Mesendoderm (in vitro differentiated cells): Measurements from ENCODE around the gene RREB1.

Source experiments
- DNase-seq: peaks from one replicate; pipeline ENCODE4 v3.0.0; 2013
- H2AK5ac ChIP-seq: 2 replicates; pipeline ENCODE4 v1.6.1; 2013; ENCODE audit warnings: low read length, inconsistent platforms
- H2BK120ac ChIP-seq: 2 replicates; pipeline ENCODE4 v1.6.1; 2013; ENCODE audit warnings: low read depth, mild to moderate bottlenecking, low read length, moderate library complexity, mixed read lengths
- H2BK15ac ChIP-seq: replicated peaks from 2 replicates; pipeline ENCODE4 v1.6.1; 2013; ENCODE audit warnings: low read depth, mild to moderate bottlenecking, moderate library complexity
- H2BK5ac ChIP-seq: 2 replicates; pipeline ENCODE4 v1.6.1; 2013; ENCODE audit warnings: low read length, inconsistent platforms
- H3K18ac ChIP-seq: 2 replicates; pipeline ENCODE4 v1.6.1; 2013; ENCODE audit warnings: mild to moderate bottlenecking, low read length, mixed read lengths
- H3K23ac ChIP-seq: one replicate; pipeline ENCODE4 v1.6.1; 2013; ENCODE audit warnings: low read length
- H3K27ac ChIP-seq: 2 replicates; pipeline ENCODE4 v1.5.1; 2013; ENCODE audit warnings: low read depth, mild to moderate bottlenecking, inconsistent platforms, low read length, moderate library complexity
- H3K27me3 ChIP-seq: 2 replicates; pipeline ENCODE4 v1.6.1; 2013; ENCODE audit warnings: low read length, control low read depth, mild to moderate bottlenecking, inconsistent platforms; ENCODE audit not compliant: insufficient read depth, poor library complexity
- H3K36me3 ChIP-seq: 2 replicates; pipeline ENCODE4 v1.6.1; 2013; ENCODE audit warnings: low read length, inconsistent platforms; ENCODE audit not compliant: control insufficient read depth, insufficient read depth
- H3K4ac ChIP-seq: one replicate; pipeline ENCODE4 v1.6.1; 2013; ENCODE audit warnings: low read depth, mild to moderate bottlenecking, low read length, moderate library complexity
- H3K4me1 ChIP-seq: 2 replicates; pipeline ENCODE4 v1.6.1; 2013; ENCODE audit warnings: low read depth, low read length, inconsistent platforms; ENCODE audit not compliant: control insufficient read depth
- H3K4me2 ChIP-seq: 2 replicates; pipeline ENCODE4 v1.6.1; 2013; ENCODE audit warnings: low read length
- H3K4me3 ChIP-seq: 2 replicates; pipeline ENCODE4 v1.5.1; 2013; ENCODE audit warnings: mild to moderate bottlenecking, low read length
- H3K56ac ChIP-seq: one replicate; pipeline ENCODE4 v1.6.1; 2013; ENCODE audit warnings: low read length
- H3K79me1 ChIP-seq: 2 replicates; pipeline ENCODE4 v1.6.1; 2013; ENCODE audit warnings: low read length, inconsistent platforms
- H3K79me2 ChIP-seq: 2 replicates; pipeline ENCODE4 v1.6.1; 2013; ENCODE audit warnings: mild to moderate bottlenecking, low read length; ENCODE audit not compliant: control insufficient read depth, insufficient read depth
- H3K9ac ChIP-seq: 2 replicates; pipeline ENCODE4 v1.6.1; 2013; ENCODE audit warnings: low read length, inconsistent platforms
- H4K5ac ChIP-seq: one replicate; pipeline ENCODE4 v1.6.1; 2013; ENCODE audit warnings: low read length
- H4K8ac ChIP-seq: one replicate; pipeline ENCODE4 v1.6.1; 2013; ENCODE audit warnings: low read depth, mild to moderate bottlenecking, control low read depth, low read length, moderate library complexity
- WGBS: extraction: QIAGEN DNeasy Blood & Tissue Kit; methylation state at CpG from one replicate; pipeline ENCODE4 v1.1.7; 2013; ENCODE audit warnings: low lambda C conversion rate, missing lambda C conversion rate; ENCODE audit not compliant: insufficient coverage; ENCODE audit errors: extremely low coverage; 5-methylcytosine and 5-hydroxymethylcytosine counted together

The RREB1 gene

GRCh38 chr6:7108196-7108963 is 619 bp downstream of the RREB1 start:
- WGBS = no CpG with 5 or more reads among the region's 94 CpGs

GRCh38 chr6:7108964-7109836 is 1.4 kb downstream of the RREB1 start:
- Histone ChIP-seq H3K79me1 (peaks cover 13% of the 10 kb centered on the region), H2BK5ac (no peak overlapping the region), H3K9ac (peak overlapping the region; percentile 96), H3K4ac (peak overlapping the region; percentile 93), H3K27ac (peak overlapping the region; percentile 68), H3K18ac (peak overlapping the region; percentile 92), H2BK15ac (peak overlapping the region; percentile 86), H3K27me3 (no peaks in the 10 kb centered on the region), H3K56ac (peak overlapping the region; percentile 99), H2BK120ac (peak overlapping the region; percentile 88), H4K8ac (peak overlapping the region; percentile 87), H3K4me3 (peak overlapping the region; percentile 79), H2AK5ac (no peak overlapping the region), H3K4me2 (peak overlapping the region; percentile 40), H3K79me2 (peaks cover 32% of the 10 kb centered on the region), H4K5ac (no peak overlapping the region), H3K36me3 (no peaks in the 10 kb centered on the region), H3K4me1 (peaks cover 15% of the 10 kb centered on the region), H3K23ac (no peak overlapping the region)
- peak; percentile 57 for DNase-seq
- no CpG with 5 or more reads among the region's 86 CpGs for WGBS

More at GRCh38 chr6:7108196-7108963, 619 bp downstream of the RREB1 start:
- peak overlapping the region; percentile 87 for H4K8ac ChIP-seq
- peak overlapping the region; percentile 63 for H3K4me2 ChIP-seq
- no peaks in the 10 kb centered on the region for H3K27me3 ChIP-seq
- peaks cover 9% of the 10 kb centered on the region for H3K79me1 ChIP-seq
- H3K4me3 ChIP-seq = peak overlapping the region; percentile 79
- H3K23ac ChIP-seq = peak overlapping the region; percentile 80
- H3K9ac ChIP-seq = peak overlapping the region; percentile 96
- DNase-seq = peak; percentile 75
- H2AK5ac ChIP-seq = no peak overlapping the region
- H3K4ac ChIP-seq = peak overlapping the region; percentile 93
- H2BK5ac ChIP-seq = no peak overlapping the region
- peaks cover 25% of the 10 kb centered on the region for H3K79me2 ChIP-seq
- peak overlapping the region; percentile 88 for H2BK120ac ChIP-seq
- H3K36me3 ChIP-seq = no peaks in the 10 kb centered on the region
- peak overlapping the region; percentile 68 for H3K27ac ChIP-seq
- H4K5ac ChIP-seq = no peak overlapping the region
- H2BK15ac ChIP-seq = peak overlapping the region; percentile 86
- peak overlapping the region; percentile 99 for H3K56ac ChIP-seq
- H3K4me1 ChIP-seq = peaks cover 11% of the 10 kb centered on the region
- H3K18ac ChIP-seq = peak overlapping the region; percentile 92

GRCh38 chr6:7110092-7110792 is 2.5 kb downstream of the RREB1 start:
- Histone ChIP-seq H3K79me2 (peaks cover 42% of the 10 kb centered on the region), H3K18ac (no peak overlapping the region), H3K4ac (no peak overlapping the region), H3K36me3 (no peaks in the 10 kb centered on the region), H2BK15ac (no peak overlapping the region), H2BK120ac (no peak overlapping the region), H2BK5ac (no peak overlapping the region), H3K4me3 (no peak overlapping the region), H3K4me2 (no peak overlapping the region), H3K27ac (no peak overlapping the region), H4K5ac (no peak overlapping the region), H3K79me1 (peaks cover 13% of the 10 kb centered on the region), H2AK5ac (no peak overlapping the region), H4K8ac (no peak overlapping the region), H3K9ac (peak overlapping the region; percentile 96), H3K56ac (no peak overlapping the region), H3K23ac (no peak overlapping the region), H3K27me3 (no peaks in the 10 kb centered on the region), H3K4me1 (peaks cover 15% of the 10 kb centered on the region)
- no peak for DNase-seq
- WGBS = no CpG with 5 or more reads among the region's 6 CpGs

- Histone ChIP-seq H3K4me2 (no peak overlapping the region), H2BK120ac (no peak overlapping the region), H3K23ac (no peak overlapping the region), H3K9ac (no peak overlapping the region), H2AK5ac (peak overlapping the region; percentile 60), H3K4me1 (peaks cover 23% of the 10 kb centered on the region), H2BK5ac (no peak overlapping the region), H4K8ac (no peak overlapping the region), H3K27ac (no peak overlapping the region), H2BK15ac (no peak overlapping the region), H3K56ac (peak overlapping the region; percentile 52), H4K5ac (no peak overlapping the region), H3K79me1 (peaks cover 20% of the 10 kb centered on the region), H3K27me3 (no peaks in the 10 kb centered on the region), H3K18ac (no peak overlapping the region), H3K36me3 (no peaks in the 10 kb centered on the region), H3K79me2 (peaks cover 52% of the 10 kb centered on the region), H3K4me3 (no peak overlapping the region), H3K4ac (no peak overlapping the region)
- no CpG with 5 or more reads among the region's 4 CpGs for WGBS
- DNase-seq = no peak
These were observed 3.4 kb downstream of the RREB1 start for GRCh38 chr6:7111095-7111690.

- Histone ChIP-seq H2BK5ac (no peak overlapping the region), H4K5ac (no peak overlapping the region), H3K23ac (no peak overlapping the region), H3K4me1 (peaks cover 23% of the 10 kb centered on the region), H3K27ac (peak overlapping the region; percentile 54), H3K36me3 (no peaks in the 10 kb centered on the region), H3K4ac (no peak overlapping the region), H3K4me2 (no peak overlapping the region), H3K27me3 (no peaks in the 10 kb centered on the region), H3K79me1 (peaks cover 22% of the 10 kb centered on the region), H2BK120ac (no peak overlapping the region), H4K8ac (no peak overlapping the region), H3K9ac (peak overlapping the region; percentile 55), H2AK5ac (no peak overlapping the region), H3K4me3 (no peak overlapping the region), H3K56ac (peak overlapping the region; percentile 83), H3K79me2 (peaks cover 59% of the 10 kb centered on the region), H2BK15ac (no peak overlapping the region), H3K18ac (no peak overlapping the region)
- DNase-seq = no peak
These were observed 4.4 kb downstream of the RREB1 start for GRCh38 chr6:7112171-7112570.
